Measurements from ENCODE around the gene PLEKHA8.

GRCh38 chr7:30136117-30136731 lies 108.0 kb downstream of the PLEKHA8 start:
- TF ChIP-seq EZH2phosphoT487 (IDR thresholded peaks at IDR 0.05; ENCODE audit: low read length) (no peak), EZH2 (optimal IDR thresholded peaks at IDR 0.05; ENCODE audit: low read depth, low read length) (no peak)
